ENCODE data around the gene ZFYVE26.
A peak's percentile ranks its signal among the peaks of the same experiment; 100 is the strongest.

Gene ZFYVE26

DNA sequence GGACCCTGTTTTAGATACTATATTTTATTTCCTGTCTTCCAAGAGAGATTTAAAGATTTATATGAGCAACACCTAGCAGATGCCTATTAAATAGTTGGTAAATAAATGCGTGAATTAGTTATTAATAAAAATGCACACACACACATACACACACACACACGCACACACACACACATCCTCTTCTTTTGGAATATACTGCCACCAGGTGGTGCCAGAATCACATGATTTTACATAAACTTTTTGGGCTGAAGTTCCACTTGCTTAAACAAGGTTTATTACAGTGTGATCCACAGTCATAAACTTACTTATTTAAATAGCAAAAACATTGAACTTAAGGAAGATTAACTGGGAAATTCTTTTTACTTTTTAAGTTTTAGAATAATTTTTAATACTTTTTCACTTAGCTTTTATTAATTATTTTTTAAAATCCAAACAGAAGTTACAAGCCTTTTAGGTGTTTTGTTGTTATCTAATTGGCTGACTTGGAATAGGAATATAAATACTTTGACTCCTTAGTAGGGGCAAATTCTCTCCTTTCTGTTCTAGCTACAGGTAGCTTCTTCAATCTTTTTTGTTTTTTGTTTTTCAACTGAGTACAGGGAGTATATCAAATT lies 20.7 kb upstream of the ZFYVE26 start:
- DNase-seq (ENCODE audit: low read depth), result peak; percentile 68
- TF ChIP-seq, protein P1, sequence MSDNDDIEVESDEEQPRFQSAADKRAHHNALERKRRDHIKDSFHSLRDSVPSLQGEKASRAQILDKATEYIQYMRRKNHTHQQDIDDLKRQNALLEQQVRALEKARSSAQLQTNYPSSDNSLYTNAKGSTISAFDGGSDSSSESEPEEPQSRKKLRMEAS (IDR thresholded peaks at IDR 0.05; ENCODE audit: low read depth, low read length), result no peak
- TF ChIP-seq, protein P2, sequence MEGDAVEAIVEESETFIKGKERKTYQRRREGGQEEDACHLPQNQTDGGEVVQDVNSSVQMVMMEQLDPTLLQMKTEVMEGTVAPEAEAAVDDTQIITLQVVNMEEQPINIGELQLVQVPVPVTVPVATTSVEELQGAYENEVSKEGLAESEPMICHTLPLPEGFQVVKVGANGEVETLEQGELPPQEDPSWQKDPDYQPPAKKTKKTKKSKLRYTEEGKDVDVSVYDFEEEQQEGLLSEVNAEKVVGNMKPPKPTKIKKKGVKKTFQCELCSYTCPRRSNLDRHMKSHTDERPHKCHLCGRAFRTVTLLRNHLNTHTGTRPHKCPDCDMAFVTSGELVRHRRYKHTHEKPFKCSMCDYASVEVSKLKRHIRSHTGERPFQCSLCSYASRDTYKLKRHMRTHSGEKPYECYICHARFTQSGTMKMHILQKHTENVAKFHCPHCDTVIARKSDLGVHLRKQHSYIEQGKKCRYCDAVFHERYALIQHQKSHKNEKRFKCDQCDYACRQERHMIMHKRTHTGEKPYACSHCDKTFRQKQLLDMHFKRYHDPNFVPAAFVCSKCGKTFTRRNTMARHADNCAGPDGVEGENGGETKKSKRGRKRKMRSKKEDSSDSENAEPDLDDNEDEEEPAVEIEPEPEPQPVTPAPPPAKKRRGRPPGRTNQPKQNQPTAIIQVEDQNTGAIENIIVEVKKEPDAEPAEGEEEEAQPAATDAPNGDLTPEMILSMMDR (IDR thresholded peaks at IDR 0.05; ENCODE audit: low read depth, low read length), result peak; percentile 50
- no peak overlapping the region for H3K4me3 ChIP-seq (ENCODE audit: low read depth, low read length)

DNA sequence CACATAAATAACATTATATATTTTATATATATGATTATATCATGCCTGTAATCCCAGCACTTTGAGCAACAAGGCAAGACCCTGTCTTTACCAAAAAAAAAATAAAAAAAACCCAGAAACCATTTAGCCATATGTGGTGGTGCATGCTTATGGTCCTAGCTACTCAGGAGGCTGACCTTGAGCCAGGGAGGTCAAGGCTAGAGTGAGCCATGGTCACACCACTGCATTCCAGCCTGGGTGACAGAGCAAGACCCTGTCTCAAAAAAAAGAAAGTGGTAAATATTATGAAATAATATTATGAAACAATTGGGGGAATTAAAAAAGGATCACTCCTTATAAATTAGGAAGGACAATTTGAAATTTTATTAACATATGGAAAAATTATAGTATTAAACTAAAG lies 19.2 kb upstream of the ZFYVE26 start:
- H3K4me3 ChIP-seq (ENCODE audit: low read depth, low read length), result no peak overlapping the region
- DNase-seq (ENCODE audit: low read depth), result no peak
- TF ChIP-seq, protein P2 (IDR thresholded peaks at IDR 0.05; ENCODE audit: low read depth, low read length), result no peak
- TF ChIP-seq POLR2A (IDR thresholded peaks at IDR 0.05; ENCODE audit: extremely low read depth, insufficient read length), result no peak
- no peak for TF ChIP-seq MYC (IDR thresholded peaks at IDR 0.05; ENCODE audit: low read depth, low read length)
- TF ChIP-seq, protein P1 (IDR thresholded peaks at IDR 0.05; ENCODE audit: low read depth, low read length), result no peak

DNA sequence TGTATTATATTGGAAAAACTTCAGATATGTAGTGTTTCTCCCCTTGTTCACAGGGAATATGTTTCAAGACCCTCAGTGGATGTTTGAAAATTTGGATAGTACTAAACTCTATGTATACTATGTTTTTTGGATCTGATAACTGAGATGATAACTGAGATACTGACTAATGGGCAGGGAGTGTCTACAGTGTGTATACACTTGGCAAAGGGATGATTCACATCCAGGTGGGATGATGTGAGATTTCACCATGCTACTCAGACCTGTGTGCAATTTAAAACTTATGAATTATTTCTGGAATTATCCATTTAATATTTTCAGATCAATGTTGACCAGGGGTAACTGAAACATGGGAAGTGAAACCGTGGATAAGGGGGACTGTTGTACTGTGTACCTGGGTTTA lies 17.0 kb upstream of the ZFYVE26 start:
- no peak overlapping the region for H3K4me3 ChIP-seq (ENCODE audit: low read depth, low read length)
- no peak for DNase-seq (ENCODE audit: low read depth)
- TF ChIP-seq, protein P1 (IDR thresholded peaks at IDR 0.05; ENCODE audit: low read depth, low read length), result no peak
- TF ChIP-seq MYC (IDR thresholded peaks at IDR 0.05; ENCODE audit: low read depth, low read length) (no peak), POLR2A (IDR thresholded peaks at IDR 0.05; ENCODE audit: extremely low read depth, insufficient read length) (no peak)
- TF ChIP-seq, protein P2 (IDR thresholded peaks at IDR 0.05; ENCODE audit: low read depth, low read length), result no peak

DNA sequence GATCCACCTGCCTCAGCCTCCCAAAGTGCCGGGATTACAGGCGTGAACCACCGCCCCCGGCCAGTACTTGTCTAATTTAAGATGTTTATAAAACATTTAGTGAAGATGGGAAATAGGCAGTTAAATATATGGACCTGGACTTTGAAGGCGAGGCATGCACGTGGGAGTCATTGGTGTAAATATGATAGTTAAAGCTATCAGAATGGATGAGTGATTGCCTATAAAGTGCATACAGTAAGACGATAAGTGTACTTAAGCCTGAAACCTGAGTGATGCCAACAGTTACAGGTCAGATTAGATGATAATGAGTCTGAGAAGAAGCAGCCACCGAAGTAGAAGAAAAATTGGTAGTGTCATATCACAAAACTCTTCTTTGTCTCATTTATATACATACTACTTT lies 14.7 kb upstream of the ZFYVE26 start:
- TF ChIP-seq, protein P1 (IDR thresholded peaks at IDR 0.05; ENCODE audit: low read depth, low read length), result no peak
- TF ChIP-seq, protein P2 (IDR thresholded peaks at IDR 0.05; ENCODE audit: low read depth, low read length), result no peak
- TF ChIP-seq POLR2A (IDR thresholded peaks at IDR 0.05; ENCODE audit: extremely low read depth, insufficient read length), result no peak
- TF ChIP-seq MYC (IDR thresholded peaks at IDR 0.05; ENCODE audit: low read depth, low read length), result no peak
- no peak for DNase-seq (ENCODE audit: low read depth)
- no peak overlapping the region for H3K4me3 ChIP-seq (ENCODE audit: low read depth, low read length)

DNA sequence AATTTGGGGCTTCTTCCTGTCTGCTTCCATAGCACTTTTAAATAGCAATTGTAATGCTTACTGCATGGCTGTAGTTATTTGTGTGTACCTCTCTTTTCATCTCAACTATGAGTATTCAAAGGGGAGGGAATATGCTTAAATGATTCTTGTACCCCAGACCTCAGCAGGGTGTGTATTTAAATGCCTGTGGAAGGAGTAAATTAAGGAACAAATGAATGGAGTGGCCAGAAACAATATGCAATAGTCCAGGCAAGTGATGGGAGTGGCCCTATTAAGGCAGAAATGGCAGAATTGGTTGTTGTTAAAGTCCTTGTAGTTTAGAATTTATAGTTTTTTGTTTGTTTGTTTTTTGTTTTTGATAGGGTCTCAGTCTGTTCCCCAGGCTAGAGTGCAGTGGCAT lies 4.7 kb upstream of the ZFYVE26 start:
- TF ChIP-seq POLR2A (IDR thresholded peaks at IDR 0.05; ENCODE audit: extremely low read depth, insufficient read length) (no peak), MYC (IDR thresholded peaks at IDR 0.05; ENCODE audit: low read depth, low read length) (no peak)
- TF ChIP-seq, protein P2 (IDR thresholded peaks at IDR 0.05; ENCODE audit: low read depth, low read length), result no peak
- TF ChIP-seq, protein P1 (IDR thresholded peaks at IDR 0.05; ENCODE audit: low read depth, low read length), result no peak
- peak overlapping the region; percentile 95 for H3K4me3 ChIP-seq (ENCODE audit: low read depth, low read length)
- DNase-seq (ENCODE audit: low read depth), result no peak
